Measurements from ENCODE around the gene ADCY3. TPM values are rescaled to one million over a fixed set of nuclear protein-coding genes. Genes with fewer than 3 reads are reported as not detected.

ADCY3 gene
- total RNA-seq, 3 donors from 2014 or later (not counting 1 experiment from before 2014, with no cell fraction given), result 5.4 to 9.2 (median 7.6) TPM

GRCh38 chr2:24959761-24960160 lies 39.7 kb upstream of the ADCY3 start:
- peak in 1 of 3 donors; percentile 21 for ATAC-seq
- peaks cover 36% of the 10 kb centered on the region for H3K36me3 Mint-ChIP-seq
- Histone ChIP-seq H3K4me1 (ENCODE audit: control insufficient read depth, insufficient read depth, low read length) (no peaks in the 10 kb centered on the region), H3K36me3 (ENCODE audit: control insufficient read depth, insufficient read depth, low read length) (peaks cover 63% of the 10 kb centered on the region), H3K27me3 (ENCODE audit: control insufficient read depth, insufficient read depth, low read length) (no peaks in the 10 kb centered on the region), H3K9me3 (ENCODE audit: control insufficient read depth, insufficient read depth, low read length) (no peaks in the 10 kb centered on the region), H3K27ac (ENCODE audit: low read length) (no peak overlapping the region), H3K4me3 (ENCODE audit: low read length) (no peak overlapping the region)
- no peak for DNase-seq
- H3K4me3 Mint-ChIP-seq, result no peak overlapping the region
- intact Hi-C loops (cut with micrococcal nuclease), result no loop called here
- H3K27ac Mint-ChIP-seq, result no peak overlapping the region
- peaks cover 0 to 12% of the 10 kb centered on the region in 2 donors for H3K4me1 Mint-ChIP-seq
- H3K9me3 Mint-ChIP-seq, result peaks cover 0 to 4% of the 10 kb centered on the region in 2 donors
- H3K27me3 Mint-ChIP-seq (ENCODE audit: low read depth in 2 of 2), result no peaks in the 10 kb centered on the region
- TF ChIP-seq CTCF (IDR thresholded peaks at IDR 0.05), result no peak

- Histone ChIP-seq H3K36me3 (ENCODE audit: control insufficient read depth, insufficient read depth, low read length) (peaks cover 61% of the 10 kb centered on the region), H3K27ac (ENCODE audit: low read length) (no peak overlapping the region), H3K4me3 (ENCODE audit: low read length) (no peak overlapping the region), H3K4me1 (ENCODE audit: control insufficient read depth, insufficient read depth, low read length) (no peaks in the 10 kb centered on the region), H3K9me3 (ENCODE audit: control insufficient read depth, insufficient read depth, low read length) (no peaks in the 10 kb centered on the region), H3K27me3 (ENCODE audit: control insufficient read depth, insufficient read depth, low read length) (no peaks in the 10 kb centered on the region)
- Mint-ChIP-seq H3K9me3 (peaks cover 0 to 4% of the 10 kb centered on the region in 2 donors), H3K4me3 (no peak overlapping the region), H3K4me1 (peaks cover 0 to 16% of the 10 kb centered on the region in 2 donors), H3K36me3 (peaks cover 31% of the 10 kb centered on the region), H3K27ac (no peak overlapping the region), H3K27me3 (ENCODE audit: low read depth in 2 of 2) (no peaks in the 10 kb centered on the region)
- no peak for ATAC-seq
- DNase-seq, result no peak
- intact Hi-C loops (cut with micrococcal nuclease), result no loop called here
- 86% methylated on average over 2 of the region's 3 CpGs for WGBS (ENCODE audit: insufficient coverage)
- no peak for TF ChIP-seq CTCF (IDR thresholded peaks at IDR 0.05)
Observed at GRCh38 chr2:24958411-24958935, 38.4 kb upstream of the ADCY3 start.

GRCh38 chr2:24957976-24958375 lies 37.9 kb upstream of the ADCY3 start:
- no peak overlapping the region for H3K27ac Mint-ChIP-seq

More at GRCh38 chr2:24957976-24958375, 37.9 kb upstream of the ADCY3 start:
- H3K36me3 ChIP-seq (ENCODE audit: control insufficient read depth, insufficient read depth, low read length), result peaks cover 59% of the 10 kb centered on the region
- H3K36me3 Mint-ChIP-seq, result peaks cover 36% of the 10 kb centered on the region
- H3K27me3 ChIP-seq (ENCODE audit: control insufficient read depth, insufficient read depth, low read length), result no peaks in the 10 kb centered on the region
- no peak overlapping the region for H3K4me3 ChIP-seq (ENCODE audit: low read length)
- no peak for TF ChIP-seq CTCF (IDR thresholded peaks at IDR 0.05)
- no peak overlapping the region for H3K27ac ChIP-seq (ENCODE audit: low read length)
- DNase-seq (no peak), ATAC-seq (no peak)
- no peaks in the 10 kb centered on the region for H3K9me3 ChIP-seq (ENCODE audit: control insufficient read depth, insufficient read depth, low read length)
- intact Hi-C loops (cut with micrococcal nuclease), result no loop called here
- H3K9me3 Mint-ChIP-seq, result peaks cover 0 to 4% of the 10 kb centered on the region in 2 donors
- H3K4me1 Mint-ChIP-seq, result peaks cover 0 to 16% of the 10 kb centered on the region in 2 donors
- H3K4me1 ChIP-seq (ENCODE audit: control insufficient read depth, insufficient read depth, low read length), result no peaks in the 10 kb centered on the region
- no peaks in the 10 kb centered on the region for H3K27me3 Mint-ChIP-seq (ENCODE audit: low read depth in 2 of 2)
- H3K4me3 Mint-ChIP-seq, result no peak overlapping the region
- 100% methylated on average over 1 of the region's 2 CpGs for WGBS (ENCODE audit: insufficient coverage)
